Ramos (cell line): Measurements from ENCODE around the gene HPS6.
"Not testable (repeated sequence)": the region's sequence is repeated elsewhere in the genome, so short reads cannot be mapped to it uniquely, and the experiment has no call there.

Experiments used
- in situ Hi-C: fragments of 300-500 bp; cut with MboI; formaldehyde crosslinking; loops from one replicate; pipeline ENCODE4 v1.14.3; 2022; ENCODE audit warnings: low sequenced_read_pairs; ENCODE audit not compliant: unreplicated experiment

Gene HPS6

GRCh38 chr10:102064868-102065560 is at the start of gene HPS6:
HPS6 (plus strand) TSS chr10:102065349; CDS start chr10:102065475, 126 bp downstream.
- in situ Hi-C loops, result no loop called here

- in situ Hi-C loops, result loop anchor here (5.0 kb wide), 1 partner anchor 129 kb away; no protein-coding TSS in a partner anchor
These were observed 48.7 kb upstream of the HPS6 start for GRCh38 chr10:102016416-102016815.

GRCh38 chr10:102017295-102017694 is 47.9 kb upstream of the HPS6 start:
- in situ Hi-C loops, result loop anchor here (5.0 kb wide), 1 partner anchor 130 kb away; no protein-coding TSS in a partner anchor

GRCh38 chr10:102020938-102021337 is 44.2 kb upstream of the HPS6 start:
- in situ Hi-C loops, result no loop called here

- in situ Hi-C loops, result no loop called here
These were observed 40.4 kb upstream of the HPS6 start for GRCh38 chr10:102024799-102025198.

- in situ Hi-C loops, result no loop called here
These were observed 37.9 kb upstream of the HPS6 start for GRCh38 chr10:102027261-102027660.

GRCh38 chr10:102033787-102034186 is 31.4 kb upstream of the HPS6 start:
- in situ Hi-C loops, result no loop called here

GRCh38 chr10:102035807-102036206 is 29.3 kb upstream of the HPS6 start:
- in situ Hi-C loops, result not testable (repeated sequence)

GRCh38 chr10:102038410-102038809 is 26.7 kb upstream of the HPS6 start:
- in situ Hi-C loops, result no loop called here

- in situ Hi-C loops, result no loop called here
These were observed 24.7 kb upstream of the HPS6 start for GRCh38 chr10:102040305-102041050.

- in situ Hi-C loops, result no loop called here
These were observed 19.9 kb upstream of the HPS6 start for GRCh38 chr10:102045292-102045691.

GRCh38 chr10:102046095-102046494 is 19.1 kb upstream of the HPS6 start:
- in situ Hi-C loops, result no loop called here

- in situ Hi-C loops, result not testable (repeated sequence)
These were observed 10.1 kb upstream of the HPS6 start for GRCh38 chr10:102054881-102055646.

GRCh38 chr10:102055647-102056419 is 9.3 kb upstream of the HPS6 start, which contains the start of gene ARMH3:
ARMH3 (minus strand) TSS chr10:102056173; CDS start chr10:102040114, 16,059 bp downstream.
- in situ Hi-C loops, result no loop called here

GRCh38 chr10:102059987-102060386 is 5.2 kb upstream of the HPS6 start:
- in situ Hi-C loops, result no loop called here

- in situ Hi-C loops, result no loop called here
These were observed 664 bp upstream of the HPS6 start for GRCh38 chr10:102064503-102064867.

- in situ Hi-C loops, result no loop called here
These were observed 631 bp downstream of the HPS6 start for GRCh38 chr10:102065561-102066398.

- in situ Hi-C loops, result no loop called here
These were observed 1.4 kb downstream of the HPS6 start for GRCh38 chr10:102066399-102067088.
